HG02884 (cell line): ENCODE results near the gene PRXL2C.
"Not testable (repeated sequence)": the region's sequence is repeated elsewhere in the genome, so short reads cannot be mapped to it uniquely, and the experiment has no call there.

Source experiments
- ATAC-seq: cut with Tn5 transposase; IDR thresholded peaks from one replicate; pipeline ENCODE4 v1.9.1; 2021; ENCODE audit warnings: mild to moderate bottlenecking, moderate library complexity; ENCODE audit not compliant: unreplicated experiment

Gene PRXL2C

GRCh38 chr9:96655198-96655851 lies at the start of gene PRXL2C:
Gene PRXL2C, minus strand, starts transcription at chr9:96655317. Its CDS starts 36 bp downstream, at chr9:96655281.
- peak; percentile 59 for ATAC-seq

GRCh38 chr9:96700721-96701375 lies 45.7 kb upstream of the PRXL2C start:
- not testable (repeated sequence) for ATAC-seq

- ATAC-seq: no peak
Measured at GRCh38 chr9:96691326-96691725, 36.2 kb upstream of the PRXL2C start.

GRCh38 chr9:96688745-96689464 lies 33.8 kb upstream of the PRXL2C start:
- ATAC-seq: no peak

GRCh38 chr9:96688187-96688586 lies 33.1 kb upstream of the PRXL2C start:
- ATAC-seq: no peak

GRCh38 chr9:96686638-96687335 lies 31.7 kb upstream of the PRXL2C start:
- ATAC-seq: no peak

GRCh38 chr9:96680812-96681499 lies 25.8 kb upstream of the PRXL2C start:
- no peak for ATAC-seq

GRCh38 chr9:96674906-96675538 lies 19.9 kb upstream of the PRXL2C start:
- ATAC-seq: no peak

GRCh38 chr9:96673786-96674185 lies 18.7 kb upstream of the PRXL2C start:
- not testable (repeated sequence) for ATAC-seq

GRCh38 chr9:96668868-96669534 lies 13.9 kb upstream of the PRXL2C start:
- no peak for ATAC-seq

GRCh38 chr9:96667363-96667728 lies 12.2 kb upstream of the PRXL2C start:
- no peak for ATAC-seq

GRCh38 chr9:96666653-96667362 lies 11.7 kb upstream of the PRXL2C start:
- not testable (repeated sequence) for ATAC-seq

GRCh38 chr9:96665789-96666188 lies 10.7 kb upstream of the PRXL2C start:
- ATAC-seq: no peak

- no peak for ATAC-seq
Measured at GRCh38 chr9:96663506-96664120, 8.5 kb upstream of the PRXL2C start.

- ATAC-seq: no peak
Measured at GRCh38 chr9:96661711-96662110, 6.6 kb upstream of the PRXL2C start.

GRCh38 chr9:96660692-96661248 lies 5.7 kb upstream of the PRXL2C start:
- no peak for ATAC-seq

- ATAC-seq: peak; percentile 57
Measured at GRCh38 chr9:96654450-96655197, 493 bp downstream of the PRXL2C start.

GRCh38 chr9:96651626-96652025 lies 3.5 kb downstream of the PRXL2C start:
- ATAC-seq: no peak
